Measurements from ENCODE around the gene SLC34A3. TPM values are rescaled to one million over a fixed set of nuclear protein-coding genes. Genes with fewer than 3 reads are reported as not detected.

SLC34A3 gene
- total RNA-seq, 4 donors from 2014 or later = not detected

GRCh38 chr9:137195525-137196220 lies 35.0 kb upstream of the SLC34A3 start:
- no peaks in the 10 kb centered on the region for H3K9me3 ChIP-seq
- H3K4me3 ChIP-seq = peak overlapping the region in 2 of 4 donors; percentile 73 to 74
- intact Hi-C loops (cut with DNase I; ENCODE audit: low total_unique reads) (no loop called here), in situ Hi-C loops (cut with MboI; ENCODE audit: low pct_ligation_motif_present in 1 of 4, low pct_unique_long_range_greater_than_20kb in 1 of 4, low sequenced_read_pairs in 3 of 4) (no loop called here)
- H3K36me3 ChIP-seq = no peaks in the 10 kb centered on the region
- TF ChIP-seq POLR2AphosphoS5 (IDR thresholded peaks at IDR 0.05) (peak; percentile 67 to 82 (median 74)), EP300 (IDR thresholded peaks at IDR 0.05; ENCODE audit: low read depth) (peak; percentile 43), CTCF (IDR thresholded peaks at IDR 0.05) (no peak), POLR2A (IDR thresholded peaks at IDR 0.05) (peak; percentile 68)
- peaks cover 14 to 65% (median 57%) of the 10 kb centered on the region in 4 donors for H3K4me1 ChIP-seq
- WGBS, 2 donors (ENCODE audit: low coverage in 1 of 2) = 57% methylated on average over 12 of the region's 21 CpGs; no CpG with 5 or more reads in 1 of the 2 donors
- DNase-seq = peak; percentile 88
- peak overlapping the region; percentile 82 to 90 (median 88) for H3K27ac ChIP-seq
- H3K27me3 ChIP-seq = no peaks in the 10 kb centered on the region

- in situ Hi-C loops (cut with MboI; ENCODE audit: low pct_ligation_motif_present in 1 of 4, low pct_unique_long_range_greater_than_20kb in 1 of 4, low sequenced_read_pairs in 3 of 4) = no loop called here
- WGBS, 2 donors (ENCODE audit: low coverage in 1 of 2) = 64% methylated on average over 15 of the region's 19 CpGs; no CpG with 5 or more reads in 1 of the 2 donors
- TF ChIP-seq CTCF (IDR thresholded peaks at IDR 0.05) = no peak
- TF ChIP-seq POLR2AphosphoS5 (IDR thresholded peaks at IDR 0.05) = peak in 2 of 3 donors; percentile 29 to 52
- TF ChIP-seq POLR2A (IDR thresholded peaks at IDR 0.05) = peak; percentile 69
- no peak for TF ChIP-seq EP300 (IDR thresholded peaks at IDR 0.05; ENCODE audit: low read depth)
- Histone ChIP-seq H3K4me1 (peaks cover 19 to 81% (median 67%) of the 10 kb centered on the region in 4 donors), H3K9me3 (no peaks in the 10 kb centered on the region), H3K27ac (peak overlapping the region; percentile 82 to 90 (median 88)), H3K36me3 (no peaks in the 10 kb centered on the region), H3K27me3 (no peaks in the 10 kb centered on the region), H3K4me3 (peak overlapping the region; percentile 9 to 74 (median 54))
- intact Hi-C loops (cut with DNase I; ENCODE audit: low total_unique reads) = no loop called here
- peak; percentile 82 for DNase-seq
Observed at GRCh38 chr9:137198051-137198901, 32.4 kb upstream of the SLC34A3 start.

DNA sequence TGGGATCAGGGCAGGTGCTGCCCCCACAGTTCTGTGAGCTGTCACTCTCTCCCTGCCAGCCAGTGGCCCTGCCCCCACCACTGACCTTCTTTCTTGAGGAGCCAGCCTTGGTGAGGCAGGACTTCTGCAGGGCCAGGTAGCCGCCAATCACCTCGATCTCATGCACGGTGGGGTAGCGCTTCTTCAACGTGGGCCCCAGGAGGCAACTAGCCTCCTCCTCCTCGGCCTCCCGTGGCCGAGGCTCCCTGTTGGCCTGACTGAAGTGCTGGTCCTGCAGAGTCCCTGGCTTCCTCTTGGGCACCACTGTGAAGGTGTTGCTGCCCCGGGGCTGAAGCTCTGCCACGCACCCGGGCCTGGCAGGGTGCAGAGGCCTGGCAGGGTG lies 31.8 kb upstream of the SLC34A3 start:
- peak; percentile 39 for DNase-seq
- peaks cover 25 to 86% (median 73%) of the 10 kb centered on the region in 4 donors for H3K4me1 ChIP-seq
- 33% methylated on average over 11 of the region's 11 CpGs; no CpG with 5 or more reads in 1 of the 2 donors for WGBS, 2 donors (ENCODE audit: low coverage in 1 of 2)
- no peaks in the 10 kb centered on the region for H3K9me3 ChIP-seq
- intact Hi-C loops (cut with DNase I; ENCODE audit: low total_unique reads) (no loop called here), in situ Hi-C loops (cut with MboI; ENCODE audit: low pct_ligation_motif_present in 1 of 4, low pct_unique_long_range_greater_than_20kb in 1 of 4, low sequenced_read_pairs in 3 of 4) (no loop called here)
- peak overlapping the region; percentile 82 to 90 (median 88) for H3K27ac ChIP-seq
- no peaks in the 10 kb centered on the region for H3K36me3 ChIP-seq
- no peaks in the 10 kb centered on the region for H3K27me3 ChIP-seq
- TF ChIP-seq CTCF (IDR thresholded peaks at IDR 0.05) = no peak
- TF ChIP-seq EP300 (IDR thresholded peaks at IDR 0.05; ENCODE audit: low read depth) = no peak
- TF ChIP-seq POLR2AphosphoS5 (IDR thresholded peaks at IDR 0.05) = no peak
- TF ChIP-seq POLR2A (IDR thresholded peaks at IDR 0.05) = no peak
- H3K4me3 ChIP-seq = peak overlapping the region; percentile 9 to 74 (median 54)
